GM21619 (cell line): ENCODE measurements around the gene NPW.

Source experiments
- ATAC-seq: cut with Tn5 transposase; IDR thresholded peaks from one replicate; pipeline ENCODE4 v1.9.1; 2021; ENCODE audit not compliant: unreplicated experiment

Gene NPW

GRCh38 chr16:1984347-1985225 is 35.0 kb upstream of the NPW start:
- ATAC-seq, result peak; percentile 12

DNA sequence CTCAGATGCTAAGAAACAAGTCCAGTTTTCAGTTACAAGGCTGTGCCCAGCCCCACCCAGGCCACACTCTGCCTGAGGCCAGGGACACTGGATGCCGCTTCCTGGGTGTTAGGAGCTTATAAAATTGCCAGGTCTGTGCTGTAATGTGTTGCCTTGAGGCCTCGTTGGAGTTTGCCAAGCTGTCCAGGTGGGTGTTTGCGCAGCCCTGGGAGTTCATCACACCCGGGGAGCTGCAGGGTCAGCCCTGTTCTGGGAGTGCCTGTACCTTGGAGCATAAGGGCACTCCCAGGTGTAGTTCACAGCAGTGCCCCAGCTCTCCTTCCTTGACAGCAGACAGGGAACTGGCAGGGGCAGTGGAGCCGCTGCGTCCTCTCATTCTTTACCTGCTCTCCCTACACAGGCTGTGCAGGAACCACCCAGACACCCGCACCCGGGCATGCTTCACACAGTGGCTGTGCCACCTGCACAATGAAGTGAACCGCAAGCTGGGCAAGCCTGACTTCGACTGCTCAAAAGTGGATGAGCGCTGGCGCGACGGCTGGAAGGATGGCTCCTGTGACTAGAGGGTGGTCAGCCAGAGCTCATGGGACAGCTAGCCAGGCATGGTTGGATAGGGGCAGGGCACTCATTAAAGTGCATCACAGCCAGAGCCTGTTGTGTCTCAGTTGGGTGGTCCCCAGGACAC is 34.0 kb upstream of the NPW start:
- ATAC-seq, result no peak

- ATAC-seq, result no peak
Measured at GRCh38 chr16:1987198-1987597, 32.4 kb upstream of the NPW start.

- no peak for ATAC-seq
Measured at GRCh38 chr16:1989209-1990100, 30.1 kb upstream of the NPW start, which contains the start of gene SYNGR3. SYNGR3 (plus strand) TSS chr16:1989970; CDS start chr16:1990103, 133 bp downstream.

GRCh38 chr16:1990101-1990350 is 29.6 kb upstream of the NPW start:
- no peak for ATAC-seq

DNA sequence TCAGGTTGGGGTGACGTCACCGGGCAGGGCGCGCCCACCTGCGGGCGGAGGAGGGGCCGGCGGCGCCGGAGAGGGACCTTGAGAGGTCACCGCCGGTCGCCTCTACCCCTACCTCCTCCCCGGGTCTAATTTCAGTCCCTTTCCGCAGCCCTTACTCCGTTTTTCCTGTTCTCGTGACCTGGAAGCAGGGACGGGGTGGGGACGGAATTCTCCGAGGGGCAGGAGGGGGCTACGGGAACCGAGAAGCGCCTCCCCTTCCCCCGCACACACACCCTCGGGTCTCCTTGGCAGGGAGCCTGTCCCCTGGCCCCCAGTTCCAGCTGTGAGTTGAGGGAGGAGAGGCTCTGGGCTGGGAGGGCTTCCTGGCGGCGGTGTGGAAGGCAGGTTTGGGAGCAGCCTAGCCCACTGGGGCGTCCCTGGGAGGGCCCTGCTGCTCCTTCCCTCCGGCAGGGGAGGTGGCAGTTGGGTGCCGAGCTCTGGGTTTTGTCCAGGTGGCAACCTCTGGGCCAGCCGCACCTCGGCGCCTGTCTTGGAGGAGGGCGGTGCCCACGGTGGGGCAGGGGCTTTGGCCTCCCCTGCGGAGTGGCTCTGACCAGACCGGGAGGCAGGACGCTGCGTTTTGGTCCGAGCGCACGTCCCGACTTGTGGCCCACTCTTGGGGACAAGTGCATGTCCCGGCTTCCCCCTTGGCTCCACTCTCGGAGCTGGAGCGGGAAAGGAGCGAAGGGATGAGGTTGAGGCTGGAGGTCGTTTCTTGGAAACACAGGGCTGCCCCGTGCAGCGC is 29.0 kb upstream of the NPW start:
- peak; percentile 5 for ATAC-seq

GRCh38 chr16:1991135-1991551 is 28.4 kb upstream of the NPW start:
- ATAC-seq, result peak; percentile 40

DNA sequence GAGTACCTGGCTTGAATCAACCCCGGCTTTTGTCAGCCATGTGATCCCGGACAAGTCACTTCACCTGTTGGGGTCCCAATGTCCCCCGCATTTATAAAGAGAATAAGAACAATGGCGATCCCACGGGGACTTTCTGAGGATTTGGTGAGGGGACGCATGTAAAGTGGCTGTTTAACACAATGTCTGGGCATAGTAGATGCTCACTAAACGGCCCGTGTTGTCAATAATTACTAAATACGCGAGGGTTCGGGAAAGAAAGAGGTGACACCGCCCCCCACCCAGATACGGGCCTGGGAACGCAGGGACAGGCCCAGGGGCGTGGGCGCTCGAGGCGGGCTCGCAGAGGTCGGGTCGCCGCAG is 28.0 kb upstream of the NPW start:
- no peak for ATAC-seq

DNA sequence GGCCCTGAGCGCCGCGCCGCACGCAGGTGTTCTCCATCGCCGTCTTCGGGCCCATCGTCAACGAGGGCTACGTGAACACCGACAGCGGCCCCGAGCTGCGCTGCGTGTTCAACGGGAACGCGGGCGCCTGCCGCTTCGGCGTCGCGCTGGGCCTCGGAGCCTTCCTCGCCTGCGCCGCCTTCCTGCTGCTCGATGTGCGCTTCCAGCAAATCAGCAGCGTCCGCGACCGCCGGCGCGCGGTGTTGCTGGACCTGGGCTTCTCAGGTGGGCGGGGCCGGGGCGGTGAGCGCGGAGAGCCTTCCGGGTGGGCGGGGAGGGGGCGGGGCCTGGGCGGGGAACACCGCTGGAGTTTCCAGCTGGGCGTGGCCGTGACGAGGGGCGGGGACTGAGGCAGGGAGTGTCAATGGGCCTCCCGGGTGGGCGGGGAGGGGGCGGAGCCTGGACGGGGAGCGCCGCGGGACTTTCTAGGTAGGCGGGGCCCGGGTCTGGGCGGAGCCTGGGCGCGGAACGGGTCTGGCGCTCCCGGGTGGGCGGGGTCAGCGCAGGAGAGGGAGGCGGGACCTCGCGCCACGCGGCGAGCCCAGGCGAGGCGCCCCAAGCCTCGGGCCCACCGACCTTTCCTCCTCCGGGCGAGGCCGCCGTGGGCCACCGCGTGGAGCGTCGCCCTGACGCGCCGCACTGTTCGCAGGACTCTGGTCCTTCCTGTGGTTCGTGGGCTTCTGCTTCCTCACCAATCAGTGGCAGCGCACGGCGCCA is 27.5 kb upstream of the NPW start:
- ATAC-seq, result peak; percentile 37

DNA sequence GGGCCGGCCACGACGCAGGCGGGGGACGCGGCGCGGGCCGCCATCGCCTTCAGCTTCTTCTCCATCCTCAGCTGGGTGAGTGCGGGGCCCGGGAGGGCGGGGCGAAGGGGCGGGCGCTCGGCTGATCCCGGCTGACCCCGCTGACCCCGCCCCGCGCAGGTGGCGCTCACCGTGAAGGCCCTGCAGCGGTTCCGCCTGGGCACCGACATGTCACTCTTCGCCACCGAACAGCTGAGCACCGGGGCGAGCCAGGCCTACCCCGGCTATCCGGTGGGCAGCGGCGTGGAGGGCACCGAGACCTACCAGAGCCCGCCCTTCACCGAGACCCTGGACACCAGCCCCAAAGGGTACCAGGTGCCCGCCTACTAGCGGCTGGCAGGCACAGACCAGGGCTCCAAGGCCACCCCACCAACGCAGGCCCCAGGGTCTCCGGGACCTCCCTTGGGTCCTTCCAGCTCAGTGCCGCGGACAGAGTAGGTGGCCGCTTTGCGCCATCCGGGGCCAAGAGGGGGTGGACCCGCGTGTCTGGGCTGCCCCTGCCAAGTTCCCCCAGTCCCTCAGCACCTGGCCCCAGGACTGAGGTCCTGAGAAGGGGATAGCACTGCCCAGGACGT is 26.8 kb upstream of the NPW start:
- ATAC-seq, result no peak

- no peak for ATAC-seq
Measured at GRCh38 chr16:1993731-1994131, 25.9 kb upstream of the NPW start.

- ATAC-seq, result no peak
Measured at GRCh38 chr16:1997494-1998359, 21.9 kb upstream of the NPW start.

- ATAC-seq, result no peak
Measured at GRCh38 chr16:1998360-1998835, 21.2 kb upstream of the NPW start.

GRCh38 chr16:1998852-1999801 is 20.5 kb upstream of the NPW start:
- no peak for ATAC-seq

DNA sequence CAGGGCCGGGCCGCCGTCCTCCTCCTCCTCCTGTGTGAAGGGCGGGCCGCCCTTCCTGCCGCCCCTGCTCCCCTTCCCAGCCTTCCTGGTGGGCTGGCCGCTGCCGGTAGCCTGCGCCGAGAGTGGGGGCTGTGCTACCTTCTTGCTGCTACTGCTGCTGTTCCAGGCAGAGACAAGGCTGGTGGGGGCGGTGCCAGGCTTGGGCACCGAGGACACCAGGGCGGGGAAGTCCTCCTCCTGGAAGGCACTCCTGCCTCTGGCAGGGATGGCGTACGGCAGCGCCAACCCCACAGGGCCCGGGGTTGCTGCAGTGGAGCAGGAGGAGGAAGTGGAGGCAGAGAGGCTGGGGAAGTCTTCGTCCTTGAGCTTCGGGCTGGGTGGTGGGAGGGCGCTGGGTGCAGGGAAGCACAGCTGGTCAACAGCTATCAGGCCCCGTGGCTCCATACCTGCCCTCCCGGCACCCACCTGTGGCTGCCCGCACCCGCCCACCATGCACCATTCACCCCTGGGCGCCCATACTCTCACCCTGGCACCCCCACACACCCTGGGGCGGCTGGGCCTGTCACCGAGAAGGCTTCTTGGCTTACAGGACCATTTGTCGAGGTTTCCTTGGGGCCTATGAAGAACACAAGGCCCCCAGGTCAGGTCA is 19.6 kb upstream of the NPW start:
- ATAC-seq, result no peak

GRCh38 chr16:2001035-2001434 is 18.6 kb upstream of the NPW start:
- no peak for ATAC-seq
